BJ (cell line): ENCODE measurements around the gene COX14. TPM values are rescaled to one million over a fixed set of nuclear protein-coding genes. Genes with fewer than 3 reads are reported as not detected.
"Not testable (repeated sequence)": the region's sequence is repeated elsewhere in the genome, so short reads cannot be mapped to it uniquely, and the experiment has no call there.

Experiments
- CTCF ChIA-PET: fragments of 350-600 bp; formaldehyde crosslinking; extraction: SDS; loops from one replicate; lab custom pipeline; 2021; ENCODE audit warnings: antibody characterized with exemption, inconsistent platforms; lab: Yijun Ruan, JAX
- POLR2A ChIA-PET: fragments of 300-600 bp; sonication (Branson Sonifier 250); formaldehyde crosslinking; extraction: SDS; loops from one replicate; lab custom pipeline; 2021; ENCODE audit warnings: antibody characterized with exemption; lab: Charles Lee
- DNase-seq: peaks from one replicate; pipeline ENCODE4 v3.0.0-alpha.2; 2011; ENCODE audit warnings: low read depth
- H3K27me3 ChIP-seq: 2 replicates; pipeline ENCODE4 v1.6.0; 2011; ENCODE audit warnings: low read length; ENCODE audit not compliant: control insufficient read depth, insufficient read depth
- H3K36me3 ChIP-seq: 2 replicates; pipeline ENCODE4 v1.5.1; 2011; ENCODE audit warnings: low read length; ENCODE audit not compliant: control insufficient read depth, insufficient read depth
- H3K4me3 ChIP-seq: 2 replicates; pipeline ENCODE4 v1.5.1; 2011; ENCODE audit warnings: low read depth, mild to moderate bottlenecking, control low read depth, low read length
- polyA plus RNA-seq: library from polyadenylated mRNA; depleted of rRNA; stranded (reverse); fragments of >200 nt; gene quantifications from 2 replicates; pipeline ENCODE4 v1.2.3, GENCODE V29; 2011
- TF ChIP-seq, protein P1 (sequence below): IDR thresholded peaks from 2 replicates; pipeline ENCODE4 v1.5.1; 2011; ENCODE audit warnings: low read depth, mild to moderate bottlenecking, control low read depth, inconsistent platforms, low read length, moderate library complexity; ENCODE audit not compliant: insufficient read depth

COX14 gene
- polyA plus RNA-seq, 1 experiment = 85.7 TPM

DNA sequence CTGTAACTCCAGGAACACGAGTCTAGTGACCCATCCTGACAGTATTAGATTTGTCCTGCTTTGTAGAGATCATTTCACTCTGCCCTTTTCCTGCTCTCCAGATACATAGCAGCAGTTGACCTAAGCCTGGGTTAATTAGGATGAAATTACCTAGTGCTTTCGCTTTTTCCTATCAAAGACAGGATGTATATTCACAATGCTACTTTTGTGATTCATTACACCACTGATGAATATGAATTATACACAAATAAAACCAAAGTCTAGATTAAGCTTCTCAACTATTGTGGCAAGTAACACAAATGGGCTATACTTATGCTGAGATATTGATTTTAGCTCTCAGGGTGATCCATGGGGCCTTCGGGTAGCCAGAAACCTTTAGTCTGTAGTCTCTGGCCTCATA is 37.3 kb downstream of the COX14 start:
- DNase-seq = no peak
- CTCF ChIA-PET = interaction anchor here (1.3 kb wide), 1 partner anchor 39 kb away, joined by 4 read pairs; no protein-coding TSS in a partner anchor
- no peak overlapping the region for H3K4me3 ChIP-seq

DNA sequence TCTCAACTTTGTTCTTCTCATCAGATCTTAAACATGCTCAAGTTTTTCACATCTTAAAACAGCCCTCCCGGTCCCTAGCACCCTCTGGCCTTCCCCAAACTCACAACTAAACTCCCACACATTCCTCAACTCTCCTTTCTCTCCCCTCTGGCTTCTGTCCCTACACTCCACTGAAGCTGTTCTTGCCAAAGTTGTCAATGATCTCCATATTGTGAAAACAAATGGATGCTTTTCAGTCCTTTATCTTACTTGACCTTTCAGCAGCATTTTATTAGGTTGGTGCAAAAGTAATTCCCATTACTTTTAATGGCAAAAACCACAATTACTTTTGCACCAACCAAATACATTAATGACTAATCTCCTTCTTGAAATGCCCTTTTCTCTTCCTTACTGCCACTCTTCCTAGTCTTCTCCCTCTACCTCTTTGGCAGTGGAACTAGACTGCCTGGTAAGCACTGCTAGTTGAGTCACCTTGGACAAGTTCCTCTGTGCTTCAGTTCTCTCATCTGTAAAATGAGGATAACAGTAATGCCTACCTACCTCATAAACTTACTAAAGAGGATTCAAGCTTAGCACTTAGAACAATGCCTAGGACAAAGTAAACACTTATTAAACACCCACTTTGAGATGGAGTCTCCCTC is 39.1 kb downstream of the COX14 start:
- POLR2A ChIA-PET = no interaction called here
- no peak for DNase-seq
- TF ChIP-seq, protein P1, sequence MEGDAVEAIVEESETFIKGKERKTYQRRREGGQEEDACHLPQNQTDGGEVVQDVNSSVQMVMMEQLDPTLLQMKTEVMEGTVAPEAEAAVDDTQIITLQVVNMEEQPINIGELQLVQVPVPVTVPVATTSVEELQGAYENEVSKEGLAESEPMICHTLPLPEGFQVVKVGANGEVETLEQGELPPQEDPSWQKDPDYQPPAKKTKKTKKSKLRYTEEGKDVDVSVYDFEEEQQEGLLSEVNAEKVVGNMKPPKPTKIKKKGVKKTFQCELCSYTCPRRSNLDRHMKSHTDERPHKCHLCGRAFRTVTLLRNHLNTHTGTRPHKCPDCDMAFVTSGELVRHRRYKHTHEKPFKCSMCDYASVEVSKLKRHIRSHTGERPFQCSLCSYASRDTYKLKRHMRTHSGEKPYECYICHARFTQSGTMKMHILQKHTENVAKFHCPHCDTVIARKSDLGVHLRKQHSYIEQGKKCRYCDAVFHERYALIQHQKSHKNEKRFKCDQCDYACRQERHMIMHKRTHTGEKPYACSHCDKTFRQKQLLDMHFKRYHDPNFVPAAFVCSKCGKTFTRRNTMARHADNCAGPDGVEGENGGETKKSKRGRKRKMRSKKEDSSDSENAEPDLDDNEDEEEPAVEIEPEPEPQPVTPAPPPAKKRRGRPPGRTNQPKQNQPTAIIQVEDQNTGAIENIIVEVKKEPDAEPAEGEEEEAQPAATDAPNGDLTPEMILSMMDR = no peak
- no peak overlapping the region for H3K4me3 ChIP-seq
- H3K36me3 ChIP-seq = no peaks in the 10 kb centered on the region
- CTCF ChIA-PET = interaction anchor here (1.5 kb wide), 1 partner anchor 40 kb away, joined by 4 read pairs; the partner anchor contains the start of gene COX14
- no peaks in the 10 kb centered on the region for H3K27me3 ChIP-seq

More for the DNA sequence above, 37.3 kb downstream of the COX14 start:
- TF ChIP-seq, protein P1 = no peak
- no peaks in the 10 kb centered on the region for H3K27me3 ChIP-seq
- POLR2A ChIA-PET = no interaction called here
- no peaks in the 10 kb centered on the region for H3K36me3 ChIP-seq

DNA sequence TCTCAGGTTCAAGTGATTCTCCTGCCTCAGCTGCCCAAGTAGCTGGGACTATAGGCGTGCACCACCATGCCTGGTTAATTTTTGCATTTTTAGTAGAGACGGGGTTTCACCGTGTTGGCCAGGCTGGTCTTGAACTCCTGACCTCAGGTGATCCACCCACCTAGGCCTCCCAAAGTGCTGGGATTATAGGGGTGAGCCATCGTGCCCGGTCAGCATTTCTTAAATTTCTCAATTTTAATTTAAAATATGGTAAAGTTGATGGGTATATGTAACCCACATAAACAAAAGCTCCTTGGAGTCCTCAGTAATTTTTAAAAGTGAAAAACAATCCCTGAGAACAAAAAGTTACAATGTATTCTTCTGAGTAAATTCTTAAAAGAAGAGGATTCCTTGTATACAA is 42.9 kb downstream of the COX14 start:
- DNase-seq, H3K4me3 ChIP-seq, H3K36me3 ChIP-seq, H3K27me3 ChIP-seq, POLR2A ChIA-PET: not testable (repeated sequence)
- CTCF ChIA-PET = interaction anchor here (1.0 to 1.2 kb wide), 4 partner anchors 9 to 80 kb away, joined by 3 to 9 read pairs (median 4); no protein-coding TSS in a partner anchor

DNA sequence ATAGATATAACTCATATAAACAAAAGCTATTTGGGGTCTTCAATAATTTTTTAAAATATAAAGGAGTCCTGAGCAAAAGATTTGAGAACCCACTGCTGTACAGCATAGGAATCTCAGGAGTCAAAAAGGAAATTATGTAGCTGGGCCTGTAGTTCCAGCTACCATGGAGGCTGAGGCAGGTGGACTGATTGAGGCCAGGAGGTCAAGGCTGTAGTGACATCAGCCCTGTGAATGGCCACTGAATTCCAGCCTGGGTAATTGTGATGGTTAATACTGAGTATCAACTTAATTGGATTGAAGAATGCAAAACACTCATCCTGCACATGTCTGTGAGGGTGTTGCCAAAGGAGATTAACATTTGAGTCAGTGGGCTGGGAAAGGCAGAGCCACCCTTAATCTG is 44.6 kb downstream of the COX14 start:
- Histone ChIP-seq H3K4me3 (no peak overlapping the region), H3K27me3 (no peaks in the 10 kb centered on the region), H3K36me3 (no peaks in the 10 kb centered on the region)
- TF ChIP-seq, protein P1 = no peak
- no peak for DNase-seq
- ChIA-PET POLR2A (interaction anchor here (1.0 kb wide), 1 partner anchor 45 kb away, joined by 5 read pairs; no protein-coding TSS in a partner anchor), CTCF (interaction anchor here (0.7 to 1.5 kb wide), 4 partner anchors 18 to 159 kb away, joined by 3 to 4 read pairs (median 3); partner anchors contain the start of gene COX14)

DNA sequence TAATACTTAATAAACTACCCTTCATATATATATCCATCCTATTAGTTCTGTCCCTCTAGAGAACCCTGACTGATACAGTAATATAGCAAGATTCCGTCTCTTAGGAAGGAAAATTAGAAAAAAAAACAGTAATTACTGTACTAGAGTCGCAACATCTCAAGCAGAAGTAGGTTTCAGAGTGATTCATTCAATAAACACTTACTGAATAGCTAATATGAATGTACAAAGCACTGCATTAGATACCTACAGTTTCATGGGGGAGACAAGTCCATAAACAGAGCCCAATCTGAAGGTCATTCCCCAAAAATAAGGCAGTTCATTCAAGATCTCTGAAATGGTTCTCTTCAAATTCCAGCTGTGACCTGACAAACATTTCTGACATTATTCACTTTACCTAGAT is 45.2 kb downstream of the COX14 start:
- TF ChIP-seq, protein P1 = no peak
- POLR2A ChIA-PET = interaction anchor here (0.6 to 1.0 kb wide), 3 partner anchors 11 to 47 kb away, joined by 3 to 5 read pairs (median 3); no protein-coding TSS in a partner anchor
- DNase-seq = no peak
- no peaks in the 10 kb centered on the region for H3K36me3 ChIP-seq
- H3K27me3 ChIP-seq = no peaks in the 10 kb centered on the region
- CTCF ChIA-PET = interaction anchor here (0.6 to 1.0 kb wide), 5 partner anchors 9 to 191 kb away, joined by 3 read pairs; partner anchors contain the start of gene COX14
- no peak overlapping the region for H3K4me3 ChIP-seq
